ENCODE measurements around the gene MKRN1.
"Not testable (repeated sequence)": the region's sequence is repeated elsewhere in the genome, so short reads cannot be mapped to it uniquely, and the experiment has no call there.

MKRN1 gene

DNA sequence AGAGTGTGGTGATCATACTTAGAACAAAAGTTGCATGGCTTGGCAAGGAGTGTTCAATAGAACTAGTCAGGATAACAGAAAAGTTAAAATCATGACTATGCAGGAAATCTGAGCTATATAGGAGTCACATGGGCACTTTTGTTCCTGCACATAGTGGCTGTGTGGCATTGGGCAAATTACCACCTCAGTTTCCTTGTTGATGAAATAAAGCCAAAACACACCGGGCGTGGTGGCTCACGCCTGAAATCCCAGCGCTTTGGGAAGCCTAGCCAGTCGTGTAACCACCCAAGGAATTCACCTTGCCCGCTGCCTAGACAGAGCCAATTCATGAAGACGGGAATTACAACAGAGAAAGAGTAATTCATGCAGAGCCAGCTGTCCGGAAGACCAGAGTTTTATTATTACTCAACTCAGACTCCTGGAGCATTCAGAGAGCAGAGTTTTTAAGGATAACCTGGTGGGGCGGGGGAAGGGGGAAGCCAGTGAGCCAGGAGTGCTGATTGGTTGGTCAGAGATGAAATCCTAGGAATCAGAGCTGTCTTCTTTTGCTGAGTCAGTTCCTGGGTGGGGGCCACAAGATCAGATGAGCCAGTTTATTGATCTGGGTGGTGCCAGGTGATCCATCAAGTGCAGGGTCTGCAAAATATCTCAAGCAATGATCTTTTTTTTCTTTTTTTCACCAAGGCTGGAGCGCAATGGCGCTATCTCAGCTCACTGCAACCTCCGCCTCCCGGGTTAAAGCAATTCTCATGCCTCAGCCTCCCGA, 6.4 kb upstream of the MKRN1 start:
- no peak for DNase-seq (ENCODE audit: low spot score)

- DNase-seq (ENCODE audit: low spot score) = no peak
These were observed 5.7 kb upstream of the MKRN1 start for GRCh38 chr7:140484951-140485499.

DNA sequence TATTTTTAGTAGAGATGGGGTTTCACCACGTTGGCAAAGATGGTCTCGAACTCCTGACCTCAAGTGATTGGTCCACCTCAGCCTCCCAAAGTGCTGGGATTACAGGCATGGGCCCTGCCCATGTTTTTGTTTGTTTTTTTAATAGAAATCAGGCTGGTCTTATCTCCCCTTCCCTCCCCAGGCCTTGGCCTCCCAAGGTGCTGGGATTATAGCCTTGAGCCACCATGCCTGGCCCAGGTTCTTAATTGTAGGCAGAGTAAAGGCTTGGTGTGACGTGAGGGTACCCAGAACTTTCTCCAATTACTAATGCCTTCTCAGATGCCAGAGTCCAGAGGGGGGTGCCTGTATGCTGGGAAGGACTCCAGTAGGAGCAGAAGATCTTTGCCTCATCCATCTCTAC, 5.2 kb upstream of the MKRN1 start:
- DNase-seq (ENCODE audit: low spot score) = no peak

DNA sequence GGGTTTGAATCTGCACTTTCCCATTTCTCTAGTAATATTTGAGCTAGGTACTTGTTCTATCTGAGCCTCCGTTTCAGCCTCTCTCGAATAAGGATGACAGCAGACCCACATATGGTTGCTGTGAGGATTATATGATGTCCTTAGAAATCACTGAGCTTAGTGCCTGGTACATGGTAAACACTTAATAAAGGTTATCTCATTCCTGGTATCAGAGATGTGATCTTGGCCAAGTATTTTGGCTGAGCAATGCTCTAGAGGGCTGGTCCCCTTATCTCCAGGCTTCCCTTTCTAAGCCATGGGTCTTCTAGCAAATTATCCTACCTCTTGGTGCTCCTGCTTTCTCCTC, 407 bp upstream of the MKRN1 start:
- DNase-seq (ENCODE audit: low spot score) = no peak

GRCh38 chr7:140478246-140479061, 851 bp downstream of the MKRN1 start:
- DNase-seq (ENCODE audit: low spot score) = peak; percentile 59

DNA sequence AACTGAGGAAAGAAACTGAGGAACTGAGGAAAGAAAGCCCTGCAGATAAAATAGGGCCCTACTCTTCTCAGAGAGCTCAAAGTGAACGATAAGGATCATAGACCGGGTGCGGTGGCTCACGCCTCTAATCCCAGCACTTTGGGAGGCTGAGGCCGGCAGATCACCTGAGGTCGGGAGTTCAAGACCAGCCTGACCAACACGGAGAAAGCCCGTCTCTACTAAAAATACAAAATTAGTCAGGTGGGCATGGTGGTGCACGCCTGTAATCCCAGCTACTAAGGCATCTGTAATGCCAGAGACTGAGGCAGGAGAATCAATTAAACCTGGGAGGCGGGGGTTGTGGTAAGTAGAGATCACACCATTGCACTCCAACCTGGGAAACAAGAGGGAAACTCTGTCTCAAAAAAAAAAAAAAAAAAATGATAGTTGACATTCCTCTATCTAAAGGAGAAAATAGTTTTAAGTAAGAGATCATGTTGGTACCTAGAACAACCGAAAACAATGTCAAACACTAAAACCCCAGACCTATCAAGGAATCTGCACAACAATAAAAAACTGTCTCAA, 2.5 kb downstream of the MKRN1 start:
- no peak for DNase-seq (ENCODE audit: low spot score)

DNA sequence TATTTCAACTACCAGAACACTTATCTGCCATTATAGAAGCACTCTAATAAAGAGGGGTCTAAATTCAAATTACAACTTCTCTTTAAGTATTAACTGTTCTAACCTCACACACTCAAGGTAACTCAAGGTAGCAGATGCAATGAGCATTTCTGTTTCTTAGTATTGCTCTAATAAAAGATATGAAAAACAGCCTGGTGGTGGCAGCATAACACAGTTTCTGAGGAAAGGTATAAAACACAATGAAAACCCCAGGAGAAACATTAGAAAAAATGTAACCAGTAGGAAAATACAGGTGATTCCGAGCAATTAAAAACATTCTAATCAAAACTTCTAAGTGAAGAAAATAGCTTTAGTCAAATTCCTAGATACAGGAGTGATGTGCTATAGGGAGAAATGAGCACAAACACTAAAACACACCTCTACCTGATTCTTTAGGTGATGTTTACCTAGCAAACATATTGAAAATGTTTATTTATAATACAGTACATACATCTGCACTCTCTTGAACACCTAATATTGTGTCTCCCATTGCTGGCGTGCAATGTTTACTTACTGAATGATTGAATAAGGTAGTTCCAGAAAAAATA, 3.5 kb downstream of the MKRN1 start:
- peak; percentile 66 for DNase-seq (ENCODE audit: low spot score)

DNA sequence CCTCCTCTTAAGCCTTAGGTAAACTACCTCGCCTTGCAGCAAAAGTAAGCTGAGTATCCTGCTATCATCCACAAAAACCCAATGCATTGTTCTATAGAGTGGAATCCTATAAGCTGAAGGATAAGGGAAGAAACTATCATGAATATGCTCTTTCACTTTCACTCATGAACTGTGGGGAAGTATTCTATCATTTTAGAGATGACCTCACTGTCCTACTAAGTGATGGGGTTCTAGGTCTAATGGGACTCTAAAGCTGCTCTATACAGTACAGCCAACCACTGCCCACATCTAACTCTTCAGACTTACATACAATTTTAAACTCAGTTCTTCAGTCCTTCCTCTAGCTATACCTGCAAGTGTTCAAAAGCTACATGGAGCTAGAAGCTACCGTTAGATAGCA, 16.2 kb downstream of the MKRN1 start:
- DNase-seq (ENCODE audit: low spot score) = no peak

GRCh38 chr7:140458916-140459315, 20.4 kb downstream of the MKRN1 start:
- DNase-seq (ENCODE audit: low spot score) = no peak

DNA sequence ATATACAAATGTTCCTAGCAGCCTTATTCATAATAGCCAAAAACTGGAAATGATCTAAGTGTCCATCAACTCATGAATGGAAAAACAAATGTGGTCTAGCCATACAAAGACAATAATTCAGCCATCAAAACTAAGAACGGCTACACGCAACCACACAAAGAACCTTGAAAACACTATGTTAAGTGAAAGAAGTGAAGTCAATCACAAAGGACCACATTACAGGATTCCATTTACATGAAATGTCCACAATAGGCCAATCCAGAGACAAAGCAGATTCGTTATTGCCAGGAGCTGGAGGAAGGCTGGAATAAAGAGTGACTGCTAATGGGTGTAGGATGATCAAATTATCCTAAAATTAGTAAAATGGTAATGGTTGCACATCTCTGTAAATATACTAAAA, 21.1 kb downstream of the MKRN1 start:
- DNase-seq (ENCODE audit: low spot score) = no peak

DNA sequence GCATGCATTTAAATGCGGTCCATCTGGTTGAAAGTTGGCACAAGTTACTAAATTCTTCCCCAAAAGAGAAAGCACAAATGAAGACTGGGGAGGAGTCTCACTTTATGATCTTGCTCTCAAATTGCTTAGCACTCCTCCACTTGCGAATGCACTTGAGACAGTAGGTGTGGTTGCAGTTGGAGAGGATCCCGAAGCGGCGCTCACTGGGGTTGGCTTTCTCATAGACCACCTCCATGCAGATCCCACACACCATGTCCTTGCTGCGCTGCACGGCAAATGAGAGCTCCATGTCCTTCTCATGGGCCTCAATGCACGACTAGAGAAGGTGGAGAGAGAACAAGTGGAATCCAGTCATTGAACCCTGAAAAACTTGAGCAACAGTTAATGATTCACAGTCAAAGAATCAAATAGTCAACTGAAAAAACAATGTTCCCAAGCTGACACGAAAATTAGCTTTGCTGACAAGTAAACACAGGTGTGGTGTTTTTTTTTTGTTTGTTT, 22.7 kb downstream of the MKRN1 start:
- no peak for DNase-seq (ENCODE audit: low spot score)

DNA sequence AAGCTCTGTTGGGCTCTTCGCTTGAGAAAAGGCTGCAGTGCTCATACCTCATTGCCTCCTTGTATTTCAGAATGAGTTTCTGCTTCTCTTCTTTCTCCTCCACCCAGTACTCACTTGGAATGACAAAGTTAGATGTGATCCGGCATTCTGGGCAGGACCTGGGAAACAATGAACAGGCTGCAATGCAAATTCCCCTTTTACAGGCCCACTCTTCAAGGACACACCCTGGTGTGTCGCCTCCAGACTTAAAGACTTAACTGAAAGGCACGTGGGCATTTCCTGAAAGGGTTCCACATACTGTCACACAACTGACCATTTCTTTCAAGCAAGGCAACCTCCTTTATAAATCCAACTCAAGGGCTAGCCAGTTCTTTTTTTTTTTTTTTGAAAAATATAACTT, 23.6 kb downstream of the MKRN1 start:
- no peak for DNase-seq (ENCODE audit: low spot score)

GRCh38 chr7:140454657-140455015, 24.7 kb downstream of the MKRN1 start:
- DNase-seq (ENCODE audit: low spot score) = no peak

GRCh38 chr7:140453785-140454656, 25.3 kb downstream of the MKRN1 start:
- not testable (repeated sequence) for DNase-seq (ENCODE audit: low spot score)

- no peak for DNase-seq (ENCODE audit: low spot score)
These were observed 26.0 kb downstream of the MKRN1 start for GRCh38 chr7:140453273-140453672.

GRCh38 chr7:140451716-140452115, 27.6 kb downstream of the MKRN1 start:
- DNase-seq (ENCODE audit: low spot score) = no peak

DNA sequence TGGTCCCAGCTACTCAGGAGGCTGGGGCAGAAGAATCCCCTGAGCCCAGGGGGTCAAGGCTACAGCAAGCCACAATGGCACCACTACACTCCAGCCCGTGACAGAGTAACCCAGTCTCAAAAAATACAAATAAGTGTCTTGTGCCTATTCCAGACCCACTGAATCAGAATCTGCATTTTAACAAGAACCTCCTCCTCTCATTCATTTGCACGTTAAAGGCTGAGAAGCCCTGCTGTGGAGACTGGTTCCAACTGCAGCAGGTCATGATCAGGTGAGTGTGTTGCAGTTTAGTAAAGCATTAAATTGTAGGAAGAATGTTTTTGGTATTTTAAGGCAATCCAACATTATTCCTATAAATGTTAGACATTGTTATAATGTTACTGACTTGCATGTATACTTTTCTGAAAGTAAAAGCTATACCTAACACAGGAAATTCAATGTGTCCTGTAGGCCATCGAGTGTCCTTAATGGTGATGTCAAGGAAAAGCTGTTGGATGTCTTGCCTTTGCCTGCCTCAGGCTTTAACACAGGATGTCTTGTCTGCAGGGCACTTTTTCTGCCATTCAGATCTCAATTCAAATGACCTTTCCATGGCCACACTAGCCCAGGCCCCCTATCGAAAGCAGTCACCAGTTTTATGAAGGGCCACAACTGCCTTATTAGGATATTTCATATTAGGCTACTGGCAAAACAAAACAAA, 30.4 kb downstream of the MKRN1 start:
- DNase-seq (ENCODE audit: low spot score) = no peak

DNA sequence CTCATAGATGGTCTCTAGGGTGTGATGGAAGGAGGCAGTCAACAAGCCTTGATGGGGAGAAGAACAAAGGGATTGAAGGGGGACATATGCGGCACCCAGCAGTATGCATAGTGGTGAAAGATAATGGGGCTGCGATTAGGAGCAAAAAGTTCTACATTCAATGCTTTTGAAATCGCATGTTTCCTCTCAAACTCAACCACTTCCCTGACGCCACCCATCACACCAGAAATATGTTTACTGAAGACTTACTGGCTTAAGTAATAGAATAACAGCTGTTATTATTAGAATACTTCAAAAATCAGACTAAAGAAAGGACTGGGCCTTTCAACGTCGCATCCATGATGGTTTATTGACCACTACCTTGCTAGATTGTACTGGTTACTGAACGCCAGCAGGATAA, 31.5 kb downstream of the MKRN1 start:
- no peak for DNase-seq (ENCODE audit: low spot score)

DNA sequence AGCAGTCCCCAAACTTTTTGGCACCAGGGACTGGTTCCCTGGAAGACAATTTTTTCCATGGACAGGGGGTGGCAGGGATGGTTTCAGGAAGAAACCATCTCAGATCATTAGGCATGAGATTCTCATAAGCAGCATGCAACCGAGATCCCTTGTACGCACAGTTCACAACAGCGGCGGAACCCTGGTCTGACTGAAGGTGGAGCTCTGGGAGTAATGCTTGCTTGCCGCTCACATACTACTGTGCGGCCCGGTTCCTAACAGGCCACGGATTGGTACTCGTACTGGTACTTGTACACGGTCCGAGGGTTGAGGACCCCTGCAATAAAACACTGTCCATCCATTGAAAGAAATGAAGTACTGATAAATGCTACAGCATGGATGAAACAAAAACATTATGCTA, 32.8 kb downstream of the MKRN1 start:
- DNase-seq (ENCODE audit: low spot score) = no peak

- DNase-seq (ENCODE audit: low spot score) = no peak
These were observed 37.8 kb downstream of the MKRN1 start for GRCh38 chr7:140441519-140441918.

DNA sequence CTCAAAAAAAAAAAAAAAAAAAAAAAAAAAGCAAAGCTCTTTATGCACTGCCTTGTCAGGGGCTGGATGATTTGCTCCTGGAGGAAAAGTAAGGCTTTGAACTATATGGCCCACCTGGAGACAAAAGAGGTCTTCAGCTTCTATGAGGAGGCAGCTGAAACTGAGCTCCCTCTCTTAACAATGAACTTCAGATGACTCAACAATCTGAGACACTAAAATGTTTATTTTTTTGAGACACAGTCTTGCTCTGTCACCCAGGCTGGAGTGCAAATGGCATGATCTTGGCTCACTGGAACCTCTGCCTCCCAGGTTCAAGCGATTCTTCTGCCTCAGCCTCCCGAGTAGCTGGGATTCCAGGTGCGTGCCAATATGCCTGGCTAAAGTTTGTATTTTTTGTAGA, 38.7 kb downstream of the MKRN1 start:
- DNase-seq (ENCODE audit: low spot score) = no peak
